GM23338 (cell line): Measurements from ENCODE around the gene ZBTB20. TPM values are rescaled to one million over a fixed set of nuclear protein-coding genes. Genes with fewer than 3 reads are reported as not detected.
A peak's percentile ranks its signal among the peaks of the same experiment; 100 is the strongest.

Experiments
- ATAC-seq: fragments of 200-7000 bp; cut with Tn5 transposase; 3 replicates; pipeline ENCODE4 v1.9.1; 2020
- DNase-seq: peaks from one replicate; pipeline ENCODE4 v3.0.0-alpha.2; 2015; ENCODE audit warnings: low spot score
- H2AFZ ChIP-seq: fragments of 200-600 bp; sonication (generic); 2 replicates; pipeline ENCODE4 v1.8.0; 2016; ENCODE audit warnings: antibody characterized with exemption, mild to moderate bottlenecking, moderate library complexity
- H3F3A ChIP-seq: fragments of 200-600 bp; sonication (generic); replicated peaks from 2 replicates; pipeline ENCODE4 v1.8.0; 2017; ENCODE audit warnings: antibody characterized with exemption, mixed run types, low read depth
- H3K27ac ChIP-seq: fragments of 200-600 bp; sonication (generic); 2 replicates; pipeline ENCODE4 v1.6.1; 2016; ENCODE audit warnings: low read depth
- H3K27me3 ChIP-seq: fragments of 200-600 bp; sonication (generic); 2 replicates; pipeline ENCODE4 v1.8.0; 2016; ENCODE audit warnings: mild to moderate bottlenecking, mixed run types, moderate library complexity; ENCODE audit not compliant: insufficient read depth
- H3K36me3 ChIP-seq: fragments of 200-600 bp; sonication (generic); 2 replicates; pipeline ENCODE4 v1.8.0; 2016; ENCODE audit warnings: mild to moderate bottlenecking; ENCODE audit not compliant: insufficient read depth
- H3K4me1 ChIP-seq: fragments of 200-600 bp; sonication (generic); 2 replicates; pipeline ENCODE4 v1.8.0; 2016; ENCODE audit warnings: mild to moderate bottlenecking, moderate library complexity; ENCODE audit not compliant: insufficient read depth
- H3K4me2 ChIP-seq: fragments of 200-600 bp; sonication (generic); 2 replicates; pipeline ENCODE4 v1.7.1; 2017; ENCODE audit warnings: mixed run types
- H3K4me3 ChIP-seq: fragments of 200-600 bp; sonication (generic); 2 replicates; pipeline ENCODE4 v1.6.1; 2016; ENCODE audit warnings: mixed run types
- H3K79me2 ChIP-seq: fragments of 200-600 bp; sonication (generic); replicated peaks from 2 replicates; pipeline ENCODE4 v1.8.0; 2017; ENCODE audit warnings: mild to moderate bottlenecking; ENCODE audit not compliant: insufficient read depth
- H3K9me2 ChIP-seq: fragments of 200-600 bp; sonication (generic); 2 replicates; pipeline ENCODE4 v1.8.0; 2017; ENCODE audit not compliant: insufficient read depth
- H4K20me1 ChIP-seq: fragments of 200-600 bp; sonication (generic); replicated peaks from 2 replicates; pipeline ENCODE4 v1.8.0; 2017; ENCODE audit warnings: mild to moderate bottlenecking; ENCODE audit not compliant: insufficient read depth
- H3K27ac Mint-ChIP-seq: 2 replicates; pipeline ENCODE4 v1.8.0; 2020; ENCODE audit warnings: inconsistent platforms, mild to moderate bottlenecking, moderate library complexity, mixed read lengths
- H3K27me3 Mint-ChIP-seq: 3 replicates; pipeline ENCODE4 v1.8.0; 2022; ENCODE audit warnings: low read depth, mild to moderate bottlenecking, moderate library complexity, mixed read lengths, inconsistent platforms; ENCODE audit not compliant: insufficient read depth, poor library complexity
- H3K36me3 Mint-ChIP-seq: 3 replicates; pipeline ENCODE4 v1.8.0; 2021; ENCODE audit warnings: low read depth, mild to moderate bottlenecking, inconsistent platforms, moderate library complexity, mixed read lengths
- H3K4me1 Mint-ChIP-seq: 3 replicates; pipeline ENCODE4 v1.8.0; 2020; ENCODE audit warnings: mild to moderate bottlenecking, inconsistent platforms, mixed read lengths
- H3K4me3 Mint-ChIP-seq: 3 replicates; pipeline ENCODE4 v1.8.0; 2021; ENCODE audit warnings: moderate library complexity, mild to moderate bottlenecking, inconsistent platforms, mixed read lengths
- H3K9me3 Mint-ChIP-seq: 3 replicates; pipeline ENCODE4 v1.8.0; 2020; ENCODE audit warnings: moderate library complexity, mild to moderate bottlenecking, inconsistent platforms, mixed read lengths
- CTCF ChIP-seq, 2 experiments: fragments of 200-600 bp in 1 of 2; sonication (generic) in 1 of 2; conservative IDR thresholded peaks; 2 replicates each; pipeline versions ENCODE4 v1.5.1 to v1.6.1; 2016 to 2017; ENCODE audit warnings: antibody characterized with exemption in 2 of 2, low read depth in 2 of 2, mild to moderate bottlenecking in 2 of 2, moderate library complexity in 1 of 2
- microRNA counts: library from miRNA; unstranded; fragments of <30 nt; microRNA quantifications from one replicate; lab custom pipeline; 2017
- microRNA-seq: library from miRNA; unstranded; fragments of <30 nt; microRNA quantifications from one replicate; pipeline ENCODE4, GENCODE V29; 2017
- polyA plus RNA-seq: library from polyadenylated mRNA; unstranded; fragments of >200 nt; fragmentation: Nextera tagmentation; extraction: Ambion mirVana; gene quantifications from 2 replicates; pipeline ENCODE4 v1.2.1, GENCODE V29; 2016
- small RNA-seq: library from RNA; depleted of rRNA; stranded (forward); fragments of <200 nt; gene quantifications from one replicate; pipeline ENCODE3, GENCODE V24; 2014; ENCODE audit warnings: low replicate concordance
- total RNA-seq: library from RNA; depleted of rRNA; stranded (reverse); fragments of >200 nt; shearing (Covaris generic); gene quantifications from 2 replicates; pipeline ENCODE4 v1.2.3, GENCODE V29; 2014

Gene ZBTB20
- total and polyA plus RNA-seq, 2 experiments from 2014 or later = 2.0 to 3.3 TPM

- H3K4me3 ChIP-seq = no peak overlapping the region
- Mint-ChIP-seq H3K9me3 (peaks cover 3% of the 10 kb centered on the region; the same call in 2 of the 3 replicates), H3K4me3 (no peak overlapping the region), H3K36me3 (peaks cover 4% of the 10 kb centered on the region; the same call in 1 of the 3 replicates), H3K27ac (no peak overlapping the region), H3K4me1 (no peaks in the 10 kb centered on the region), H3K27me3 (no peaks in the 10 kb centered on the region)
- no peak overlapping the region for H3K27ac ChIP-seq
- no peaks in the 10 kb centered on the region for H3K36me3 ChIP-seq
- no peaks in the 10 kb centered on the region for H3F3A ChIP-seq
- TF ChIP-seq CTCF (conservative IDR thresholded peaks at IDR 0.05; ENCODE audit: low read depth in 2 of 2) = no peak
- H3K4me1 ChIP-seq = no peaks in the 10 kb centered on the region
- H3K79me2 ChIP-seq = no peaks in the 10 kb centered on the region
- ATAC-seq = no peak
- DNase-seq = no peak
- no peak overlapping the region for H3K4me2 ChIP-seq
- no peaks in the 10 kb centered on the region for H4K20me1 ChIP-seq
- 0 out of 2 replicates have a peak overlapping the region, but pooled peaks have one; percentile 29 for H2AFZ ChIP-seq
- H3K9me2 ChIP-seq = peaks cover 2% of the 10 kb centered on the region; the same call in 1 of the 2 replicates
- H3K27me3 ChIP-seq = no peaks in the 10 kb centered on the region
Observed at GRCh38 chr3:114284644-114285043, 862.4 kb downstream of the ZBTB20 start.

MicroRNAs encoded within 50 kb of the gene (microRNA counts, 767-probe panel; counts per million panel counts)
- microRNA hsa-miR-568 (lab: Ali Mortazavi, UCI) = not detected

Small RNA genes within 50 kb of the gene (microRNA-seq; reads per million reads assigned to microRNA genes)
- gene MIR4796 = not detected

Small RNA genes within 50 kb of the gene (small RNA-seq; reads per million reads assigned to genes)
- gene MIR4796 = not detected
